Neural cell (in vitro differentiated cells): Measurements from ENCODE around the gene TOMM20. TPM values are rescaled to one million over a fixed set of nuclear protein-coding genes. Genes with fewer than 3 reads are reported as not detected.

Experiments used
- H2AFZ ChIP-seq: fragments of 200-600, 300-800 bp; sonication (generic), shearing (Covaris generic); 2 replicates; pipeline ENCODE4 v1.6.0; 2014; ENCODE audit warnings: low read depth, mild to moderate bottlenecking, antibody characterized with exemption, low read length, moderate library complexity
- H3F3A ChIP-seq: fragments of 200-600 bp; shearing (Covaris generic); 2 replicates; pipeline ENCODE4 v1.6.1; 2016; ENCODE audit warnings: mild to moderate bottlenecking, moderate library complexity, mixed read lengths, antibody characterized with exemption, low read length; ENCODE audit not compliant: insufficient read depth, poor library complexity, severe bottlenecking
- H3K27ac ChIP-seq: fragments of 200-600, 300-800 bp; sonication (generic), shearing (Covaris generic); 2 replicates; pipeline ENCODE4 v1.5.1; 2014; ENCODE audit warnings: mild to moderate bottlenecking, low read length, moderate library complexity
- H3K27me3 ChIP-seq: fragments of 300-800, 200-600 bp; sonication (generic), shearing (Covaris generic); 2 replicates; pipeline ENCODE4 v1.6.0; 2014; ENCODE audit warnings: mild to moderate bottlenecking, low read depth, low read length, moderate library complexity; ENCODE audit not compliant: insufficient read depth
- H3K36me3 ChIP-seq: fragments of 300-800, 200-600 bp; sonication (generic), shearing (Covaris generic); 2 replicates; pipeline ENCODE4 v1.5.1; 2014; ENCODE audit warnings: mild to moderate bottlenecking, antibody characterized with exemption, low read length, moderate library complexity; ENCODE audit not compliant: insufficient read depth
- H3K4me2 ChIP-seq: fragments of 300-800, 200-600 bp; sonication (generic), shearing (Covaris generic); 2 replicates; pipeline ENCODE4 v1.6.0; 2014; ENCODE audit warnings: mild to moderate bottlenecking, low read length
- H3K4me3 ChIP-seq: fragments of 300-800, 200-600 bp; sonication (generic), shearing (Covaris generic); 2 replicates; pipeline ENCODE4 v1.5.1; 2014; ENCODE audit warnings: mild to moderate bottlenecking, low read length, moderate library complexity
- H3K79me2 ChIP-seq: fragments of 200-600 bp; shearing (Covaris generic); replicated peaks from 2 replicates; pipeline ENCODE4 v1.6.0; 2014; ENCODE audit warnings: mild to moderate bottlenecking, low read length, moderate library complexity; ENCODE audit not compliant: insufficient read depth
- H3K9ac ChIP-seq: fragments of 300-800, 200-600 bp; sonication (generic), shearing (Covaris generic); 2 replicates; pipeline ENCODE4 v1.6.1; 2016; ENCODE audit warnings: mild to moderate bottlenecking, low read length, mixed read lengths
- H3K9me2 ChIP-seq: fragments of 200-600 bp; shearing (Covaris generic); 2 replicates; pipeline ENCODE4 v1.6.1; 2016; ENCODE audit warnings: mild to moderate bottlenecking, low read length, mixed read lengths; ENCODE audit not compliant: insufficient read depth
- H3K9me3 ChIP-seq: fragments of 200-600, 300-800 bp; sonication (generic), shearing (Covaris generic); 2 replicates; pipeline ENCODE4 v1.6.1; 2016; ENCODE audit warnings: mild to moderate bottlenecking, mixed run types, low read length, moderate library complexity, mixed read lengths
- H4K20me1 ChIP-seq: fragments of 200-600 bp; shearing (Covaris generic); 2 replicates; pipeline ENCODE4 v1.6.1; 2016; ENCODE audit warnings: mild to moderate bottlenecking, mixed run types; ENCODE audit not compliant: insufficient read depth
- CTCF ChIP-seq: fragments of 450-650 bp; IDR thresholded peaks from 2 replicates; pipeline ENCODE4 v1.5.1; 2014; ENCODE audit warnings: antibody characterized with exemption, mild to moderate bottlenecking, moderate library complexity; ENCODE audit not compliant: poor library complexity, severe bottlenecking
- EP300 ChIP-seq: fragments of 450-650 bp; conservative IDR thresholded peaks from 2 replicates; pipeline ENCODE4 v1.6.1; 2014; ENCODE audit warnings: antibody characterized with exemption, mild to moderate bottlenecking, moderate library complexity; ENCODE audit not compliant: poor library complexity, severe bottlenecking
- EZH2 ChIP-seq: fragments of 200-600, 300-800 bp; shearing (Covaris generic), sonication (generic); IDR thresholded peaks from 2 replicates; pipeline ENCODE4 v1.6.1; 2014; ENCODE audit warnings: antibody characterized with exemption, low read length, borderline replicate concordance, mild to moderate bottlenecking; ENCODE audit not compliant: insufficient read depth, poor library complexity, severe bottlenecking
- MXI1 ChIP-seq: fragments of 450-650 bp; conservative IDR thresholded peaks from 2 replicates; pipeline ENCODE4 v1.6.1; 2014; ENCODE audit warnings: antibody characterized with exemption, mild to moderate bottlenecking; ENCODE audit not compliant: poor library complexity, severe bottlenecking
- POLR2AphosphoS5 ChIP-seq: IDR thresholded peaks from 2 replicates; pipeline ENCODE4 v1.6.1; 2012
- RAD21 ChIP-seq: fragments of 450-650 bp; conservative IDR thresholded peaks from 2 replicates; pipeline ENCODE4 v1.6.1; 2014; ENCODE audit warnings: antibody characterized with exemption, mild to moderate bottlenecking, moderate library complexity
- REST ChIP-seq: IDR thresholded peaks from 2 replicates; pipeline ENCODE4 v1.6.1; 2012; ENCODE audit warnings: borderline replicate concordance
- SMC3 ChIP-seq: fragments of 450-650 bp; conservative IDR thresholded peaks from 2 replicates; pipeline ENCODE4 v1.6.1; 2014; ENCODE audit warnings: antibody characterized with exemption, mild to moderate bottlenecking, moderate library complexity; ENCODE audit not compliant: poor library complexity
- TAF1 ChIP-seq: IDR thresholded peaks from 2 replicates; pipeline ENCODE4 v1.6.1; 2012; ENCODE audit warnings: low read depth
- polyA plus RNA-seq: library from polyadenylated mRNA; depleted of rRNA; stranded (reverse); fragments of >200 nt; gene quantifications from 2 replicates; pipeline ENCODE4 v1.2.3, GENCODE V29; 2014

Gene TOMM20
- polyA plus RNA-seq, 1 donor from 2014 or later: 175 TPM

GRCh38 chr1:235127203-235127602 is 1.4 kb downstream of the TOMM20 start:
- H3K27ac ChIP-seq: peak overlapping the region; percentile 97
- H3K36me3 ChIP-seq: no peaks in the 10 kb centered on the region

GRCh38 chr1:235124665-235125064 is 4.0 kb downstream of the TOMM20 start:
- Histone ChIP-seq H3K27me3 (no peaks in the 10 kb centered on the region), H2AFZ (no peak overlapping the region), H3K36me3 (no peaks in the 10 kb centered on the region), H3F3A (no peaks in the 10 kb centered on the region), H3K4me3 (no peak overlapping the region), H3K79me2 (peaks cover 71% of the 10 kb centered on the region), H3K9ac (no peak overlapping the region), H4K20me1 (no peaks in the 10 kb centered on the region), H3K27ac (no peak overlapping the region), H3K9me3 (no peaks in the 10 kb centered on the region), H3K4me2 (no peak overlapping the region), H3K9me2 (no peaks in the 10 kb centered on the region)
- TF ChIP-seq EP300 (no peak), CTCF (no peak), EZH2 (no peak), RAD21 (no peak), TAF1 (no peak), SMC3 (no peak)

More at GRCh38 chr1:235127203-235127602, 1.4 kb downstream of the TOMM20 start:
- H3F3A ChIP-seq: no peaks in the 10 kb centered on the region
- peaks cover 58% of the 10 kb centered on the region for H3K79me2 ChIP-seq
- H3K27me3 ChIP-seq: no peaks in the 10 kb centered on the region
- no peak overlapping the region for H2AFZ ChIP-seq
- no peaks in the 10 kb centered on the region for H3K9me3 ChIP-seq
- no peaks in the 10 kb centered on the region for H3K9me2 ChIP-seq
- H3K4me2 ChIP-seq: peak overlapping the region; percentile 98
- H3K9ac ChIP-seq: peak overlapping the region; percentile 89
- TF ChIP-seq POLR2AphosphoS5 (no peak), SMC3 (no peak), TAF1 (no peak), REST (no peak), RAD21 (no peak), CTCF (no peak), EP300 (no peak), MXI1 (no peak), EZH2 (no peak)
- peak overlapping the region; percentile 69 for H3K4me3 ChIP-seq
- H4K20me1 ChIP-seq: no peaks in the 10 kb centered on the region
